H1 (cell line): ENCODE data around the gene RASGRF1. TPM values are rescaled to one million over a fixed set of nuclear protein-coding genes. Genes with fewer than 3 reads are reported as not detected.

Source experiments
- ATF2 ChIP-seq: IDR thresholded peaks from 2 replicates; pipeline ENCODE4 v1.6.1; 2012; ENCODE audit warnings: low read length, inconsistent platforms
- CHD1 ChIP-seq: IDR thresholded peaks from 2 replicates; pipeline ENCODE4 v1.6.1; 2012; ENCODE audit warnings: low read depth, low read length, improper control_type of control experiment
- E2F6 ChIP-seq: IDR thresholded peaks from 2 replicates; pipeline ENCODE4 v1.6.1; 2012; ENCODE audit warnings: inconsistent platforms
- GTF2F1 ChIP-seq: IDR thresholded peaks from 2 replicates; pipeline ENCODE4 v1.6.1; 2012; ENCODE audit warnings: low read depth, low read length, improper control_type of control experiment, borderline replicate concordance
- POU5F1 ChIP-seq: IDR thresholded peaks from 2 replicates; pipeline ENCODE4 v1.6.1; 2011; ENCODE audit warnings: low read depth, mild to moderate bottlenecking, low read length, moderate library complexity
- SIRT6 ChIP-seq: IDR thresholded peaks from one replicate; pipeline ENCODE4 v1.7.1; 2012; ENCODE audit warnings: low read length, inconsistent platforms
- SP1 ChIP-seq: IDR thresholded peaks from 2 replicates; pipeline ENCODE4 v1.6.1; 2011; ENCODE audit warnings: low read depth, low read length
- TBP ChIP-seq: IDR thresholded peaks from 2 replicates; pipeline ENCODE4 v1.6.1; 2011; ENCODE audit warnings: low read depth, low read length, improper control_type of control experiment
- TEAD4 ChIP-seq: IDR thresholded peaks from 2 replicates; pipeline ENCODE4 v1.6.1; 2012; ENCODE audit warnings: low read depth, low read length, inconsistent platforms, mixed read lengths
- polyA plus RNA-seq, 7 experiments: library from polyadenylated mRNA; depleted of rRNA in 3 of 7; stranded (reverse) in 5 of 7; unstranded in 2 of 7; fragments of >200 nt in 5 of 7; fragments of 200-250 nt in 2 of 7; gene quantifications; 1 replicate in 5 of 7; 2 replicates in 1 of 7; 4 replicates in 1 of 7; pipeline versions ENCODE4 v1.2.1 to v1.2.3, GENCODE V29; 2011 to 2013; ENCODE audit warnings: missing spikeins in 2 of 7, mixed read lengths in 2 of 7
- total RNA-seq: library from RNA; stranded (reverse); fragmentation: NEBNext Ultra II Directional; extraction: Animal tissue kit (Norgen Biotek cat#: 25700); gene quantifications from 2 replicates; pipeline ENCODE4 v1.2.1, GENCODE V29; 2021

Gene RASGRF1
- total and polyA plus RNA-seq, 2 of the 8 experiments (the other 6 are each of a cell fraction or from before 2014, with no cell fraction given): 0.42 to 0.67 TPM

- TF ChIP-seq ATF2: no peak
- TF ChIP-seq POU5F1: no peak
- no peak for TF ChIP-seq E2F6
- no peak for TF ChIP-seq SIRT6
- TF ChIP-seq GTF2F1: no peak
- no peak for TF ChIP-seq TEAD4
- TF ChIP-seq CHD1: no peak
- TF ChIP-seq SP1: no peak
- no peak for TF ChIP-seq TBP
- TF ChIP-seq, all 59 proteins: peak for 0
These were observed 122.5 kb downstream of the RASGRF1 start (continued) for GRCh38 chr15:78968114-78968513.
